HepG2 (cell line): ENCODE data around the gene MT1M. TPM values are rescaled to one million over a fixed set of nuclear protein-coding genes. Genes with fewer than 3 reads are reported as not detected.

Experiments
- AGO2 ChIP-seq: fragments of 200-400 bp; formaldehyde crosslinking; optimal IDR thresholded peaks from 2 replicates; pipeline ENCODE3; 2017; ENCODE audit warnings: mild to moderate bottlenecking, low read depth, low read length, moderate library complexity
- ATF7 ChIP-seq, 2 experiments: fragments of 450-650 bp in 1 of 2; sonication (generic) in 1 of 2; formaldehyde crosslinking in 1 of 2; IDR thresholded peaks; 2 replicates each; pipeline versions ENCODE4 v1.4.0 to v1.6.1; 2016 to 2020; ENCODE audit warnings: antibody characterized with exemption in 1 of 2, mild to moderate bottlenecking in 1 of 2, missing genetic modification reagents in 1 of 2
- HMGA1 ChIP-seq: sonication (generic); formaldehyde crosslinking; conservative IDR thresholded peaks from 2 replicates; pipeline ENCODE4 v1.4.0; 2020; ENCODE audit warnings: missing genetic modification reagents
- HMGXB3 ChIP-seq: sonication (generic); formaldehyde crosslinking; IDR thresholded peaks from 2 replicates; pipeline ENCODE4 v1.4.0; 2020; ENCODE audit warnings: missing genetic modification reagents, borderline replicate concordance
- HOXA7 ChIP-seq: sonication (generic); formaldehyde crosslinking; IDR thresholded peaks from 2 replicates; pipeline ENCODE4 v1.8.1; 2022; ENCODE audit warnings: mild to moderate bottlenecking, missing genetic modification reagents, moderate library complexity
- JUNB ChIP-seq: sonication (generic); formaldehyde crosslinking; IDR thresholded peaks from 2 replicates; pipeline ENCODE4 v1.8.0; 2022; ENCODE audit warnings: missing genetic modification reagents, mild to moderate bottlenecking, borderline replicate concordance
- MAFG ChIP-seq: sonication (generic); formaldehyde crosslinking; IDR thresholded peaks from 2 replicates; pipeline ENCODE4 v1.5.1; 2020; ENCODE audit warnings: mild to moderate bottlenecking, missing genetic modification reagents
- NBN ChIP-seq: fragments of 450-650 bp; conservative IDR thresholded peaks from 2 replicates; pipeline ENCODE4 v1.6.1; 2017
- NFKB2 ChIP-seq: sonication (generic); formaldehyde crosslinking; IDR thresholded peaks from 2 replicates; pipeline ENCODE4 v1.4.0; 2020; ENCODE audit warnings: missing genetic modification reagents, borderline replicate concordance
- PITX1 ChIP-seq: sonication (generic); formaldehyde crosslinking; IDR thresholded peaks from 2 replicates; pipeline ENCODE4 v1.5.1; 2020; ENCODE audit warnings: mild to moderate bottlenecking, missing genetic modification reagents
- PPARG ChIP-seq: conservative IDR thresholded peaks from 2 replicates; pipeline ENCODE4 v1.6.1; 2016; ENCODE audit warnings: missing biosample characterization, missing genetic modification reagents
- SOX5 ChIP-seq: IDR thresholded peaks from 2 replicates; pipeline ENCODE4 v1.6.1; 2016; ENCODE audit warnings: borderline replicate concordance
- ZKSCAN1 ChIP-seq: fragments of 150-350 bp; IDR thresholded peaks from 2 replicates; pipeline ENCODE4 v1.6.1; 2014; ENCODE audit warnings: low read length
- ZNF12 ChIP-seq: sonication (generic); formaldehyde crosslinking; IDR thresholded peaks from 2 replicates; pipeline ENCODE4 v1.5.0; 2020; ENCODE audit warnings: missing genetic modification reagents
- ZNF282 ChIP-seq: fragments of 450-650 bp; IDR thresholded peaks from 2 replicates; pipeline ENCODE4 v1.6.1; 2018; ENCODE audit not compliant: partially characterized antibody
- ZNF383 ChIP-seq: sonication (generic); formaldehyde crosslinking; IDR thresholded peaks from 2 replicates; pipeline ENCODE4 v1.4.0; 2020; ENCODE audit warnings: missing genetic modification reagents, mild to moderate bottlenecking, borderline replicate concordance
- ZNF564 ChIP-seq: sonication (generic); formaldehyde crosslinking; IDR thresholded peaks from 2 replicates; pipeline ENCODE4 v1.8.1; 2023; ENCODE audit warnings: mild to moderate bottlenecking, missing genetic modification reagents
- ZNF768 ChIP-seq: sonication (generic); formaldehyde crosslinking; IDR thresholded peaks from 2 replicates; pipeline ENCODE4 v1.4.0; 2020; ENCODE audit warnings: missing genetic modification reagents
- polyA plus RNA-seq, 8 experiments: library from polyadenylated mRNA; depleted of rRNA in 3 of 8; stranded (reverse) in 7 of 8; unstranded in 1 of 8; fragments of >200 nt; fragmentation: Illumina TruSeq in 4 of 8; extraction: Trizol in 4 of 8; gene quantifications; 2 replicates each; pipeline versions ENCODE4 v1.2.1 to v1.2.3, GENCODE V29; 2011 to 2016; ENCODE audit warnings: low read depth in 4 of 8, missing spikeins in 1 of 8, mixed read lengths in 1 of 8; ENCODE audit not compliant: insufficient read depth in 1 of 8
- total RNA-seq, 5 experiments: library from RNA; depleted of rRNA; stranded (reverse); fragments of >200 nt; fragmentation: Illumina TruSeq; extraction: Trizol; gene quantifications; 2 replicates each; pipeline ENCODE4 v1.2.3, GENCODE V29; 2016; ENCODE audit warnings: low read depth in 1 of 5
- TF ChIP-seq, protein P1 (sequence below): sonication (generic); formaldehyde crosslinking; IDR thresholded peaks from 2 replicates; pipeline ENCODE4 v1.8.0; 2022; ENCODE audit warnings: missing genetic modification reagents, mild to moderate bottlenecking, inconsistent platforms, borderline replicate concordance
- TF ChIP-seq, protein P2 (sequence below): sonication (generic); formaldehyde crosslinking; IDR thresholded peaks from 2 replicates; pipeline ENCODE4 v1.4.0; 2020; ENCODE audit warnings: missing genetic modification reagents, borderline replicate concordance

Gene MT1M
- total and polyA plus RNA-seq, 2 of the 13 experiments (the other 11 are each of a cell fraction or from before 2014, with no cell fraction given), result 4.6 TPM; not detected in 1

- TF ChIP-seq, protein P1, sequence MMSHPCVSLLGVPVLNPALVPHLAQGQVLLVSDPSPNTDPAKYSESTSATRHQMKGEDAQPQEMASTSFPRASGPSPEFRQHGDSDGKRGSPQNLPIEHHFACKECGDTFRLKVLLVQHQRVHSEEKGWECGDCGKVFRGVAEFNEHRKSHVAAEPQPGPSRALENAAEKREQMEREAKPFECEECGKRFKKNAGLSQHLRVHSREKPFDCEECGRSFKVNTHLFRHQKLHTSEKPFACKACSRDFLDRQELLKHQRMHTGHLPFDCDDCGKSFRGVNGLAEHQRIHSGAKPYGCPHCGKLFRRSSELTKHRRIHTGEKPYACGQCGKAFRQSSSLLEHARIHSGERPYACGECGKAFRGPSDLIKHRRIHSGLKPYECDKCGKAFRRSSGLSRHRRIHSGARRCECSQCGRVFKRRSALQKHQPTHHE, result peak; percentile 71; the same call in 1 of the 2 replicates
- TF ChIP-seq, protein P2, sequence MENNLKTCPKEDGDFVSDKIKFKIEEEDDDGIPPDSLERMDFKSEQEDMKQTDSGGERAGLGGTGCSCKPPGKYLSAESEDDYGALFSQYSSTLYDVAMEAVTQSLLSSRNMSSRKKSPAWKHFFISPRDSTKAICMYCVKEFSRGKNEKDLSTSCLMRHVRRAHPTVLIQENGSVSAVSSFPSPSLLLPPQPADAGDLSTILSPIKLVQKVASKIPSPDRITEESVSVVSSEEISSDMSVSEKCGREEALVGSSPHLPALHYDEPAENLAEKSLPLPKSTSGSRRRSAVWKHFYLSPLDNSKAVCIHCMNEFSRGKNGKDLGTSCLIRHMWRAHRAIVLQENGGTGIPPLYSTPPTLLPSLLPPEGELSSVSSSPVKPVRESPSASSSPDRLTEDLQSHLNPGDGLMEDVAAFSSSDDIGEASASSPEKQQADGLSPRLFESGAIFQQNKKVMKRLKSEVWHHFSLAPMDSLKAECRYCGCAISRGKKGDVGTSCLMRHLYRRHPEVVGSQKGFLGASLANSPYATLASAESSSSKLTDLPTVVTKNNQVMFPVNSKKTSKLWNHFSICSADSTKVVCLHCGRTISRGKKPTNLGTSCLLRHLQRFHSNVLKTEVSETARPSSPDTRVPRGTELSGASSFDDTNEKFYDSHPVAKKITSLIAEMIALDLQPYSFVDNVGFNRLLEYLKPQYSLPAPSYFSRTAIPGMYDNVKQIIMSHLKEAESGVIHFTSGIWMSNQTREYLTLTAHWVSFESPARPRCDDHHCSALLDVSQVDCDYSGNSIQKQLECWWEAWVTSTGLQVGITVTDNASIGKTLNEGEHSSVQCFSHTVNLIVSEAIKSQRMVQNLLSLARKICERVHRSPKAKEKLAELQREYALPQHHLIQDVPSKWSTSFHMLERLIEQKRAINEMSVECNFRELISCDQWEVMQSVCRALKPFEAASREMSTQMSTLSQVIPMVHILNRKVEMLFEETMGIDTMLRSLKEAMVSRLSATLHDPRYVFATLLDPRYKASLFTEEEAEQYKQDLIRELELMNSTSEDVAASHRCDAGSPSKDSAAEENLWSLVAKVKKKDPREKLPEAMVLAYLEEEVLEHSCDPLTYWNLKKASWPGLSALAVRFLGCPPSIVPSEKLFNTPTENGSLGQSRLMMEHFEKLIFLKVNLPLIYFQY (CRISPR knock-in tag), result no peak
- TF ChIP-seq ZNF768 (CRISPR knock-in tag), result peak; percentile 55; the same call in 1 of the 2 replicates
- TF ChIP-seq HMGA1 (CRISPR knock-in tag), result no peak
- TF ChIP-seq MAFG (CRISPR knock-in tag), result no peak
- TF ChIP-seq ZNF282, result no peak
- no peak for TF ChIP-seq HOXA7
- 0 out of 2 replicates have a peak, but pooled peaks have one; percentile 54 for TF ChIP-seq HMGXB3
- TF ChIP-seq NFKB2 (CRISPR knock-in tag), result peak; percentile 93; the same call in 1 of the 2 replicates
- no peak for TF ChIP-seq ZKSCAN1
- no peak for TF ChIP-seq ATF7 (IDR thresholded peaks at IDR 0.05)
- peak; percentile 2; the same call in 1 of the 2 replicates for TF ChIP-seq ATF7 (CRISPR knock-in tag; IDR thresholded peaks at IDR 0.05)
- no peak for TF ChIP-seq NBN
- 0 out of 2 replicates have a peak, but pooled peaks have one; percentile 41 for TF ChIP-seq PPARG (CRISPR knock-in tag)
- peak; percentile 88 for TF ChIP-seq PITX1 (CRISPR knock-in tag)
- peak; percentile 70 for TF ChIP-seq SOX5 (CRISPR knock-in tag)
- TF ChIP-seq ZNF564 (CRISPR knock-in tag), result peak; percentile 77; the same call in 1 of the 2 replicates
- no peak; the same call in 1 of the 2 replicates for TF ChIP-seq ZNF383
- TF ChIP-seq ZNF12, result peak; percentile 57
- TF ChIP-seq AGO2, result no peak
- TF ChIP-seq JUNB (CRISPR knock-in tag), result no peak
Observed at GRCh38 chr16:56607109-56607618, 25.3 kb upstream of the MT1M start (continued).
